Endothelial cell (in vitro differentiated cells): ENCODE measurements around the gene GCLM. TPM values are rescaled to one million over a fixed set of nuclear protein-coding genes. Genes with fewer than 3 reads are reported as not detected.
"Not testable (repeated sequence)": the region's sequence is repeated elsewhere in the genome, so short reads cannot be mapped to it uniquely, and the experiment has no call there.

Experiments
- DNase-seq: peaks from one replicate; pipeline ENCODE4 v3.0.0; 2021; ENCODE audit warnings: low spot score
- H3K27ac Mint-ChIP-seq: one replicate; pipeline ENCODE4 v1.8.0; 2021; ENCODE audit warnings: mixed read lengths, inconsistent platforms; ENCODE audit not compliant: unreplicated experiment
- H3K27me3 Mint-ChIP-seq: one replicate; pipeline ENCODE4 v1.8.0; 2021; ENCODE audit warnings: mild to moderate bottlenecking, moderate library complexity, mixed read lengths, inconsistent platforms; ENCODE audit not compliant: unreplicated experiment
- H3K36me3 Mint-ChIP-seq: one replicate; pipeline ENCODE4 v1.8.0; 2021; ENCODE audit warnings: mild to moderate bottlenecking, low read depth, mixed read lengths, inconsistent platforms; ENCODE audit not compliant: unreplicated experiment
- H3K4me1 Mint-ChIP-seq: one replicate; pipeline ENCODE4 v1.8.0; 2021; ENCODE audit warnings: mild to moderate bottlenecking, mixed read lengths, inconsistent platforms; ENCODE audit not compliant: unreplicated experiment
- H3K4me3 Mint-ChIP-seq: one replicate; pipeline ENCODE4 v1.8.0; 2021; ENCODE audit warnings: mild to moderate bottlenecking, mixed read lengths, inconsistent platforms; ENCODE audit not compliant: unreplicated experiment
- H3K9me3 Mint-ChIP-seq: one replicate; pipeline ENCODE4 v1.8.0; 2021; ENCODE audit warnings: mixed read lengths, inconsistent platforms; ENCODE audit not compliant: unreplicated experiment
- CTCF ChIP-seq: fragments of 200-600 bp; sonication (generic); IDR thresholded peaks from one replicate; pipeline ENCODE4 v1.5.0; 2021; ENCODE audit warnings: antibody characterized with exemption; ENCODE audit not compliant: unreplicated experiment
- long read RNA-seq: library from polyadenylated mRNA; unstranded; transcript quantifications from one replicate; pipeline ENCODE4 v2.0.0, GENCODE V29; 2020; ENCODE audit not compliant: unreplicated experiment
- total RNA-seq: library from RNA; stranded (reverse); fragmentation: NEBNext Ultra II Directional; extraction: Animal tissue kit (Norgen Biotek cat#: 25700); gene quantifications from one replicate; pipeline ENCODE4 v1.2.1, GENCODE V29; 2021; ENCODE audit not compliant: unreplicated experiment

GCLM gene
- total RNA-seq = 17.1 TPM
- long read RNA-seq, full-length matches to known transcripts = 13 of 16 reads
- long read RNA-seq, partial matches to known transcripts = 0 of 16 reads
- long read RNA-seq, other reads (novel, unspliced or antisense) = 3 of 16 reads

DNA sequence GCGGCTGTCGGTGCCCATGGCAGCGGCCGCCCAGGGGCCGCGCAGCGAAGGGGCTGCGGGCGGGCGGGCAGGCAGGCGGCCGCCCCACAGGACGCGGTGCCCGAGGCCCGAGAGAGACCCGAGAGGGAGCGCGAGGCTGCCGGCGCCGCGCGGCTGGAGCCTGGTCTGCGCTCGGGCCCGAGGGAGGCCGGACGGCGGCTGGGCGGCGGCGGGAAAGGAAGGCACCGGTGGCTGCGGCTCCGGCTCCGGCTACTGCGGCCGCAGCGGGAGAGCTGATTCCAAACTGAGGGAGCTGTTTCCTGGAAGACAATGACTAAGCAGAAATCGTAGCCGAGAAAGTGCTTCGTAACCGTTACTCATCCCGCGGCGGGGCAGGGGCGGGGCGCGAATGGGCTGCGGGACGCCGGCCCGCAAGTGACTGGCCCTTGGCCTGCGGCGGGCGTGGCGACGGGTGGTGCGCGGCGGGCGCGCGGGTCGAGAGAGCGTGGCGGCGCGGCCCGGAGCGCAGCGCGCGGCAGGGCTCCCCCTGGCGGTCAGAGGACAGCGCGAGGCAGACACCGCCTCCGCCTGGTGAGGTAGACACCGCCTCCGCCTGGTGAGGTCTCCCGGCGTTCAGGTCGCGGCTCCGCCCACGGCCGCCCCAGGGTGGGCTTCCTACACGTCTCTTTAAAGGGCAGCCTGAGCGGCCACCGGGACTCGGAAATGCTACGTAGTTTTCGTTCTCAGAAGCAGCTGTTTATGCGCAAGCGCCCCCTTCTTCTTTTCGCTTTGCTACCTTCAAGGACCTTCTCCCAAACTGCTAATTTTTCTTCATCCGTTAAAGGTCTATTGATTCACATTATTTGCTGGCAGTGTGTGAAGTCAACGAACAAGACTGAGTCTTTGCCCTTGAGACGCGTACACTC lies at the start of gene GCLM:
GCLM (minus strand) TSS at position 285 of the 905 bp plus-strand sequence; CDS start at position 18, 267 bp downstream.
- H3K4me3 Mint-ChIP-seq = peak within 1 kb of the TSS; percentile 94
- TF ChIP-seq CTCF = peak; percentile 94
- H3K9me3 Mint-ChIP-seq = peaks cover 5% of the 10 kb centered on the region
- peaks cover 15% of the 10 kb centered on the region for H3K4me1 Mint-ChIP-seq
- peaks cover 9% of the 10 kb centered on the region for H3K36me3 Mint-ChIP-seq
- peak within 1 kb of the TSS; percentile 86 for H3K27ac Mint-ChIP-seq
- peak; percentile 97 for DNase-seq
- H3K27me3 Mint-ChIP-seq = peaks cover 8% of the 10 kb centered on the region

DNA sequence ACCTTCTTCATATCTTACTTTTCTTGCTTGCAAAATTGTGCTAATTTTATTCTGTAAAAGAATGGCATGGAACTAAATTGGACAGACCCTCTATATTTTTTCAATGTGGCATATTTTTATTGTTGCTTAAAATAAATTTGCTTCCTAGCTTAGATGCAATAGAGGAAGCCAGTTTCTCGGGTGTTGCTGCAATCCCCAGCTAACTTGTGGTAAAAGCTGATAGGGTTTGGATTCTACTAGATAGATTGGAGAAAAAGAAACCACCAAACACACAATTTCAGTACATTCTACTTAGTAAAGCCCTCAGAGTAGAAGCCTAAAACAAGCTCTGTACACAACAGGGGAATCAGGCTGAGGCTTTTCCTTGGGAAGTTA lies 49.5 kb upstream of the GCLM start:
- TF ChIP-seq CTCF = no peak
- Mint-ChIP-seq H3K4me1 (peaks cover 18% of the 10 kb centered on the region), H3K4me3 (no peak overlapping the region), H3K9me3 (no peaks in the 10 kb centered on the region), H3K27me3 (peaks cover 4% of the 10 kb centered on the region), H3K27ac (no peak overlapping the region), H3K36me3 (peaks cover 9% of the 10 kb centered on the region)
- DNase-seq = no peak

DNA sequence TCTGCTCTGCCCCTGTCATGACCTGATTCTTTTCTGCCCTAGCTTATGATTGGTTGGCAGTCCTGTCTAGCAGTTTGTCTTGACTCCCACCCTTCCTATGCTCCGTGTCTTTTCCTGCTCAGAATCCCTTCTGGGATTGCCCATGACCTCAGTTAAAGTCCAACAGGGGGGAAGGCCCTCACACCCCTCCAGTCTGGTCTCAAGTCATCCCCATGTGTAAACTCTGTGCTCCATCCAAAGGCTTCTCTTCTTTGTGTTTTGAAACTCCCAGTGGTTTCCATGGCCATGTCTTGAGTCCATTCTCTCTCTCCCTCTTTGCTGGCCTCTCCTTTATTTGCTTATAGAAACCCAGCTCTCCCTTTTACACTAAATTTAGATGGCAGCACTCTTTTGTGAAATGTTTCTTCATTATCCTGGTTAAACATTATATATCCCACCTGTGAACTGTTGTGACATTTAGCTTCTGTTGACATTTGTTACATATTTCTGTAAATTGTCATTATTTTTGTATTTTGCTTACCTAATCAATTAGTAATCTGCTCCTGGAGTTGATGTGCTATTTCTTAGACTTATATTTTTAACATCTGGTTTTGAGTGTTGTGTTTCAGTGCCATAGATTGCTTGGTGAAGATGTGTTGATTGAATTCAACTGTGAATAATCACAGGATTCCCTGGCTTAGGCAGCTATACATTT lies 48.9 kb upstream of the GCLM start:
- H3K4me1 Mint-ChIP-seq = peaks cover 18% of the 10 kb centered on the region
- no peak for TF ChIP-seq CTCF
- H3K9me3 Mint-ChIP-seq = no peaks in the 10 kb centered on the region
- no peak overlapping the region for H3K4me3 Mint-ChIP-seq
- no peak for DNase-seq
- H3K27me3 Mint-ChIP-seq = peaks cover 4% of the 10 kb centered on the region
- peaks cover 9% of the 10 kb centered on the region for H3K36me3 Mint-ChIP-seq
- no peak overlapping the region for H3K27ac Mint-ChIP-seq

- H3K36me3 Mint-ChIP-seq = peaks cover 17% of the 10 kb centered on the region
- DNase-seq = no peak
- H3K4me3 Mint-ChIP-seq = no peak overlapping the region
- H3K9me3 Mint-ChIP-seq = peaks cover 5% of the 10 kb centered on the region
- no peak for TF ChIP-seq CTCF
- H3K27ac Mint-ChIP-seq = no peak overlapping the region
- H3K4me1 Mint-ChIP-seq = peaks cover 13% of the 10 kb centered on the region
- H3K27me3 Mint-ChIP-seq = no peaks in the 10 kb centered on the region
Observed at GRCh38 chr1:93955765-93956164, 46.5 kb upstream of the GCLM start.

DNA sequence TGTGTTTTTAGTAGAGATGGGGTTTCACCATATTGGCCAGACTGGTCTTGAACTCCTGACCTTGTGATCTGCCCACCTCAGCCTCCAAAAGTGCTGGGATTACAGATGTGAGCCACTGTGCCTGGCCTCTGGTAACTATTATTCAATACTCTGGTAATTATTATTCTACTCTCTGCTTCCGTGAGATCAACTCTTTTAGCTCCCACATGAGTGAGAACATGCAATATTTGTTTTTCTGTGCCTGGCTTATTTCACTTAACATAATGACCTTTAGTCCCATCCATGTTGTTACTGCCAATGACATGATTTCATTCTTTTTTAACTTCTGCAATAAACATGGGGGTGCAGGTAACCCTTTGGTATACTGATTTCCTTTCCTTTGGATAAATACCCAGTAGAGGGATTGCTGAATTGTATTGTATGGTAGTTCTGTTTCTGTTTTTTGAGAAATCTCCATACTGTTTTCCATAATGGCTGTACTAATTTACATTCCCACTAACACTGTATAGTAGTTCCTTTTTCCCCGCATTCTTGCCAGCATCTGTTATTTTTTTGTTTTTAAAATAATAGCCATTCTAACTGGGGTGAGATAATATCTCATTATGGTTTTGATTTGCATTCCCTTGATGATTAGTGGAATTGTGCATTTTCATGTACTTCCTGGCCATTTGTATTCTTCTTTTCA lies 37.9 kb upstream of the GCLM start:
- not testable (repeated sequence) for H3K27ac Mint-ChIP-seq, H3K4me1 Mint-ChIP-seq, DNase-seq

More for the DNA sequence above, 37.9 kb upstream of the GCLM start:
- peaks cover 18% of the 10 kb centered on the region for H3K36me3 Mint-ChIP-seq
- not testable (repeated sequence) for H3K27me3 Mint-ChIP-seq, H3K4me3 Mint-ChIP-seq, H3K9me3 Mint-ChIP-seq
